GM21723 (cell line): ENCODE data around the gene TAS2R60.

Experiments
- ATAC-seq: cut with Tn5 transposase; IDR thresholded peaks from one replicate; pipeline ENCODE4 v1.9.1; 2021; ENCODE audit warnings: mild to moderate bottlenecking, moderate library complexity; ENCODE audit not compliant: unreplicated experiment

Gene TAS2R60

DNA sequence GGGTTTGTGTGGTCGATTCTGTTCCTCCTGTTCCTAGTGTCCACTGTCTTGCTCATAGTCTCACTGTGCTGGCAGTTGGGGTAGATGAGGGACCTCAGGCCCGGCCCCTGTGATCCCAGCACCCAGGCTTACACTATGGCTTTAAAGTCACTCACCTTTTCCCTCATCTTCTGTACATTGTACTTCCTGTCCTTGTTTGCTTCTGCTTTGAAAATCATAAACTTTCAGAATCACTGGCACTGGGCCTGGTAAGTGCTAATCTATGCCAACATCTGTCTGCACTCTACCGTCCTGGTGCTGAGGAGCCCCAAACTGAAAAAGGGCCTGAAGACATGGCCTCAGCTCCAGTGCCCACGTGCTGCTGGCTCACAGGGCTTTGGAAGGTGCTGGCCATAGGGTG, 5.7 kb upstream of the TAS2R60 start:
- no peak for ATAC-seq

DNA sequence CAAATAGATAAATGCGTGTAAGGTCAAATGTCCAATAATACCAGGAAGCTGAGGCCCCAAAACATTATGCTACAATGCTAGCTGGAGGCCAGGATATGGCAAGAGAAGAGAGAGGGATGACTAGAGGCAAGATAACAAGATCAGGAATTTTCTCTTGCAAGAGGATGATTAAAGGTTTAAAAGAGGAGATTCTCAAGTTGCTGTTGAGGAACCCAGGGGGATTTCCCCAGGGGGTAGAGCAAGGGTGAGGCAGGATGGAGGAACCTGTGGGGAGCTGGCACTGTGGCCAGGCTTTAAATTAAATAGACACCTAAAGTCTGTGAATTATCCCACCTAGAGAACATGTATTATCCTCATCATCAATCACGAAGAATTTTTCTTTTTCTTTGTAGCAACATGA, 3.4 kb upstream of the TAS2R60 start:
- ATAC-seq, result no peak

DNA sequence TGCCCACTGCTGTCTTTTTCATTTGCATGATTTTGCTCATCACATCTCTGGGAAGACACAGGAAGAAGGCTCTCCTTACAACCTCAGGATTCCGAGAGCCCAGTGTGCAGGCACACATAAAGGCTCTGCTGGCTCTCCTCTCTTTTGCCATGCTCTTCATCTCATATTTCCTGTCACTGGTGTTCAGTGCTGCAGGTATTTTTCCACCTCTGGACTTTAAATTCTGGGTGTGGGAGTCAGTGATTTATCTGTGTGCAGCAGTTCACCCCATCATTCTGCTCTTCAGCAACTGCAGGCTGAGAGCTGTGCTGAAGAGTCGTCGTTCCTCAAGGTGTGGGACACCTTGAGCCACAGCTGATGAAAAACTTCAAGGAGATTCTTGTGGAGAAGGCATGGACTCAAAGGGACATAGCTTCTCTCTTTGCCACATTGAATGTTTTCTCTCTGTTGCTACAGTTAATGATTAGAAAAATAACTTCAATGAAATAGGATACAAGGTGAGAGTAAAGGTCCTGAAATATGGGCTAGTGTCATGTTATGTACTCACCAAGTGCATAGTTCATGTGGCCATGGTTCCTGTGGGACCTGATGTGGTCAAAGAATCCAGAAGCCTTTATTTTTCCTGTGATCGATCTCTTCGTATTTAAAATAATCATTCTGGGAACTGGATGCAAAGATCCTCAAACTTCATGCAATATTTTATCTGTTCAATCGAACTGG, 970 bp downstream of the TAS2R60 start:
- no peak for ATAC-seq

DNA sequence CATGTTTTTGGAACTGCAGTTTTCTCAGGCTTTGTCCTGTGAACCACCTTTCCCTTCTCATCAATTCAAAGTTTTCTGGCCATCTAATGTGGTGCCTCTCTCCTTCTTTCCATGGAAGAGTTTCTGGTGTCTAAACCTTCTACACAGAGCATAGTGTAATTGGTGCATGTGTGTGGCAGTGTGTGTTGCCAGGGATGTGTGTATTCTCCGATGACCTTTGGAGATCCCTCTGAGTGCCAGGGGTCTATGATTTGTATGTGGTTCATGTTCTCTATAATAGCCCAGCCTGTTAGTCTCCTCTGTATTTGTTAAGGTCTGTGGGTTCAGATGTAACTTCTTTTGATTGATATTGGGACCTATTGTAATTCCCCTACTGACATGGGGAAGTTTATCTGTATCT, 1.5 kb downstream of the TAS2R60 start:
- ATAC-seq, result no peak

DNA sequence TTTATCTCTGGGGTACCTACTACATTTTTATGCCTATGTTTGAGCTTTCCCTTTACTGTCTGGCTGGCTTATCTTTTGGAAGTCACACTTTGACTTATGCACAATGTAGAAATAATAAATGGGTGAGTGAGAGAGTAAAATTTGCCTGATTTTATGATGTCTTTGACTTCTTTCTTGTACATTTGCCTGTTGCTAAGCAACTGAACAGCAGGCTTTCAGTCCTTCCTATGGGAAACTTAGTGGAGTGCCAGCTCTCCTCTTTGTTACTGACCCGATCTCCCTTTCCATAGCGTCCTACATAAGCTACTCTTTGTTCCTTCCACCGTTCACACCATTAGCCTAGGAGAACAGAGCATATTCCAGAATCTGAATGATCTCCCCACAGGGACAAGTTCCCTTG, 4.2 kb downstream of the TAS2R60 start:
- no peak for ATAC-seq

DNA sequence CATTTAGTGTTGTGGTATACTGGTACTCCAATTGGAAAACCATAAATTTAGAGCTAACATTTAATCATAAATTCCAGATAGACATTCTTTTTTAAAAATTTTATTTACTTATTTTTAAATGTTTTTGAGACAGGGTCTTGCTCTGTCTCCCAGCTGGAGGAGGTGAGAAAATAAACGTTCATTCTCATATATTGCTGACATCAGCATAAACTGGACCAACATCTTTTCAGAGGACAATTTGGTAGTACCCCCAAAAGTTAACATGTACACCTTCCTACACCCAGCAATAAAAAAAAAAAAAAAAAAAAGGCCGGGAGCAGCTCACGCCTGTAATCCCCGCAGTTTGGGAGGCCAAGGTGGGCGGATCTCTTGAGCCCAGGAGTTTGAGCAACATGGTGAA, 5.2 kb downstream of the TAS2R60 start:
- no peak for ATAC-seq

DNA sequence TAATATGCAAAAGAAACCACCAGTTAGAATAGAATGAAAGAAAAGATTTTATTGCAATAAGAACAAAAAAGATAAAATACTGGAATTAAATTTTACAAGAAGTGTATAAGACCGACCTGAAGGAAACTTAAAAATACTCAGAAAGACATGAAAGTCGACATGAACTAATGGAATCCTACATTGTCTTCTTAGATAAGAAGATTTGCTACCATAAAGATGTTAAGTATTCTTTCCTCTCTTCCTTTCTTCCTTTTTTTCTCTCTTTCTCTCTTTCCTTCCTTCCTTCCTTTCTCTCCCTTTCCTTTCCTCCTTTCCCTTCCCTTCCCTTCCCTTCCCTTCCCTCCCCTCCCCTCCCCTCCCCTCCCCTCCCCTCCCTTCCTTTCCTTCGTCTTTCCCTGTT, 6.5 kb downstream of the TAS2R60 start:
- no peak for ATAC-seq

DNA sequence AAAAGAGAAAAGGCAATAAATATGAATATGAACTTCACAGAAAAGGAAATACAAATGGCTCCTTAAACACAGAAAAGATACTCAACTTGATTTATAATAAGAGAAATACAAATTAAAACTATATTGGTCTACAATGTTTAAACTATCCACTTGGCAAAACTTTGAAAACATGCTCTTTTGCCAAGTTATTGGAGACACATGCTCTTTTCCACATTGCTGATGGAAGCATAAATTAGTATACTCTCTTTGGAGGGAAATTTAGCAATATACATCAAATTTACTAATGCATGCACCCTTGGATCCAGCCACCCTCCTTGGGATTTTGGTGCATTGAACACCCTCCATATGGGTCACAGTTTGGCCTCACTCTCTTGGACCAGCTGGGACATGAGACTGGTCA, 7.9 kb downstream of the TAS2R60 start:
- ATAC-seq, result no peak

DNA sequence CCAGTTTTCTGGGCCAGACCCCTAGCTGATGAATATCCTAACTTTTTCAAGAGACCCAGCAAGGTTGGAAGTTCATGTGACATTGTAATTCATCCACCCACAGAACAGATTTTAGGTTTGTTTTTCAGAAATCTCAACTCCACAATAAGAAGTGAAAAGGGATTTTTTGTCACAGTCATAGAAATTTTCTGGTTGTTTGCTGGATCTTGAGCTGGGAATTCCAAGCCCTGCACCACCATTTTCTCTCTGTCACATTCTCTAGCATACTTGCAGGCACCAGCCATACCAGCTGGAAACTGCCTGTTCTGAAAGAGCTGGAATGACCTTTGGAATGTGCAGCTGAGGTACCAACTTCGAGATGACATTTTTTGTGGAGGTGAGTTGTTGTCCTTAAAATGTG, 8.5 kb downstream of the TAS2R60 start:
- no peak for ATAC-seq

DNA sequence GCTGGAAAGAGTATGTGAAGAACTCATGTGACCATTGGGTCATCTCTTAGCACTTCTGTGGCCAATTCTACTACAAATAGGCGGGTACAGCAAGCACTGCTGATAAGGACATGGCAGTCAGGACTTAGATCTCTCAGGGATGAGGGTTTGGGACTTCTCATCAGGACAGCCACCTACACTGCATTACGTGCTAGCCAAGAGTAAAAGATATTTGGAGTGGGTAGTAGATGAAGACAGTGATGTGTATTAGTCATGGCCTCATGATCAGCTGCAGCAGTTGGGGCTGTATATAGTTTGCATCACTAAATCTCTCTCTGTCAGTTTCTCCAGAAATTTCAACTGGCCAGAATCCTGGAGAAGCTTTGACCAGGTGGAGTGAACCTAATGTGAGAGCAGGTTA, 9.2 kb downstream of the TAS2R60 start:
- no peak for ATAC-seq

DNA sequence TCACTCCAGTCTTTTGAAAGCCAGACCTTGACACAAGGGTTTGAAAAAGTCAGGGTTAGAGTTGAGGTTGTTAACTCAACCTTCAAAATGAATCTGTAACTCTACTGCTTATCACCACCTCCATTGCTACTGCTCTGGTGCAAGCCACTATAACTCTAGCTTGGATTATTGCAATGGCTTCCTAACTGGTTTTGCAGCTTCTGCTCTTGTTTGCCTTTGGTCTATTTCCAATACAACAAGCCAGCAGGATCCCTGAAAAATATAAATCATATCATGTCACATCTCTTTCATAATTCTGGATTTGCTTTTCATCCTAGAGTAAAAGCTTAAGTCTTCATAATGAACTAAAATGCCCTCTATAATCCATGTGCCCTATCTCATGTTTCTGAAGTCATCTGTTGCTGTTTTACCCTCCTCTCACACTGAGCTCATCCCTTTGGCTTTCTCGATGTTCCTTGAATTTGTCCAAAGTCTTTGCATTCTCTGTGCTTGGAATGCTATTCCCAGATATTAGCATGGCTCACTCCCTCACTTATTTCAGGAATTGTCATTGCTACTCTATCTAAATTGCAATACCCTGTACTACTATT, 10.9 kb downstream of the TAS2R60 start:
- ATAC-seq, result no peak

DNA sequence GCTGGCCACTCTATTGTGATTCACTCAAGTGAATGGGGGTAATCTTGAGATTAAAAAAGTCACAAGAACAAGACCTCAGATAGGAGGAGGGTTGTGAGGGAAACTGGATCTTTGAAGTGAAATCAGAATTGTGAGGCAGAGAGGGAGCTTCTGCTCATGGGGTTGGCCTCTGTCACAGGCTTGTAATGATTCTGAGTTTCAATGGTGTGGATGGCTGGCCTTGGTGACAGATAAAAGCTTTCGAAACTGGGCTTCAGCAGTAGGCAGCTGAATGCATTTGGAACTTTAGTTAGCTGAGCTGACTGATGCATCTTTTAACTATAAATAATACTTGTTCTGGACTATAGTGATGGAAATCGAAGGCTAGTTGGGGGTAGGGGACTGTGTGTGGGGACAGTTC, 12.2 kb downstream of the TAS2R60 start:
- ATAC-seq, result no peak

DNA sequence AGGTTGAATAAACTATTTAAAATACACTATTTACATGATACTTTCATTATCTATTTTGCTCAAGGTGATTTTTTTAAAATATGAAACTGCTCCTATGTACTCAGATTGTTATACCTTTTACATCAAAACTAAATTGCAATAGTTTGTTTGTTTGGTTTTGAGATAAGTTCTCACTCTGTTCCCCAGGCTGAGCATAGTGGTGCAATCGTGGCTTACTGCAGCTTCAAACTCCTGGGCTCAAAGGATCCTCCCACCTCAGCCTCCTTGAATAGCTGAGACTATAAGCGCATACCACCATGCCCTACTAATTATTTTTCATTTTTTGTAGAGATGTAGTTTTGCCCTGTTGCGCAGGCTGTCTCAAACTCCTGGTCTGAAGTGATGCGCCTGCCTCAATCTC, 12.7 kb downstream of the TAS2R60 start:
- no peak for ATAC-seq

DNA sequence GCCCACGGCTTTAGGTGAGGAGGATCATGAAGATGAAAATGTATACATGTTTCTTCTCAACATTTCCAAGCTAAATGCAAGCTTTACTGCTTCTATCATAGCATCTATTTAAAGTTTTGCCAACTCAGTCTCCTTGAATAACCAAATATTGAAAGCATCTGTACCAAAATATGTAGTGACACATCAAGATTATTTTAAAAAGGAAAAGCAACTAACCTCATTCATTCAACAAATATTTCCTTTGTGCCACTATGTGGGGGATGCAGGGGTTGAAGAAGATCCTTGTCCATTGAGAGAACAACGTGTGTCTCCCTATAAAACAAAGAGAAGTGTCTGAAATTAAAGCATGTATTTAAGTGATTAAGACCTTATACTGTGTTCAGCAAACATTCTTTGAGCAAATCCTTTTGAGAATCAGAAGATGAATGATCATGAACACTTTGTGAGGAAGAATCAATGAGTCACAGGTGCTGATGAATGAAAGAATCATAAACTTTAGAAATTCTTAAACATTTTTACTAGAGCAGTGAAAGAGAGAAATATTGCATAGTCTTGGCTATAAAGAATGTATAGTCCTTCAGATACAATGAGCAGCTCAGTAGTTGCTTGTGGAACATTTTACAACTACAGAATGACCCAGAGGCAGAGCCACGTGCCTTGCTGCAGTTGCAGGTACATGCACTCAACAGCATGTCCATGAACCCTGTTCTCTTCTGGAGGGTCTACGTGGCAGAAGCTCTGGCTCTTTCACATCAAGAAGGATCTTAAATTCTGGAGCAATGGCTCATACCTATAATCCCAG, 13.9 kb downstream of the TAS2R60 start:
- ATAC-seq, result no peak

DNA sequence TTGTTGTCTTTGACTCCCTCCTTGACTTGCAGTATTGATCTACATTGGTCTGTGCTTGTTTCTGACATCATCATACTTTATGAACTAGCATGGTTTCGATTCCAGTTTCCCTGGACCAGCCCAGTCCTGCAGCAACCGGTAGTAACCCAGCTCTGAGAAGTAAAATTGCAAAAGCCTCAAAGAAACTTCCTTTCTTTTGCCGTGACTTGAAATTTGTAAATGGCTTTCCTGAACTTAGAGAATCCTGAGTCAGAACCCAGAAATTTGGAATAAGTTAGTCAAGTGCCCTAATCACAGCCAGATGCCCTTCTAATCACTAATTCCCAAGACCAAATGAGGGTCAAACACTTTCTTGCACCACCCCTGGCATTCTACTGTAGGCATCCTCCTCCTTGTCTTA, 15.0 kb downstream of the TAS2R60 start:
- ATAC-seq, result no peak

DNA sequence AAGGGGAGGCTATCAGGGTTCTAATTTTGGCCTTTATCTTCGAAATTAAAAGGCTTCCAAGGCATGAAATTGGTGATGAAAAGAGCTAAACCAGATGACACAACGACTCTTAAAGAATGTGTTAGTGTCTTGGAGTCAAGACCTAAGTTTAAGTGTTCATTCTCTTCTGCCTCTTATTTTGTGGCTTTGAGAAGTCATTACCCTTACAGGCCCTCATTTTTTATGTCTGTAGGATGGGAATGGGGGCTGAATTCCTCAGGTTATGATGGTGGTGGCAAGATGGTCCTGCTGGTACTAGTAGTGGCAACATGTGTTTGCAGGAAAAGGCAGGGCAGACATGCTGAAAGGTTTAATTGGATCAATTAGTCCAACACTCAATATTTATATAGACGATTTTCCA, 15.4 kb downstream of the TAS2R60 start:
- ATAC-seq, result no peak

DNA sequence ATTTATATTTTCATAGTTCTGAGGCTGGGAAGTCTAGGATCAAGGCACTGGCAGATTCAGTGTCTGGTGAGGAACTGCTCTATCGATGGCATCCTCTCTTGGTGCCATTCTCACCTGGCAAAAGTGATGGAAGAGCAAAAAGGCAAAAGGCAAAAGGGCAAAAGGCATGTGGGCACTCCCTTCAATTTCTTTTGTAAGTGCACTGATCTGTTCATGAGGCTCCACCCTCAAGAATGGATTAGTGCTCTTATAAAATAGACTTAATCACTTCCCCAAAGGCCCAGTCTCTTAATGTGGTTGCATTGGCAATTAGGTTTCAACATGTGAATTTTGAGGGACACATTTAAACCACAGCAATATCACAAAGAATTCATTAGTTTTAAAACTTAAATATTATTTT, 16.1 kb downstream of the TAS2R60 start:
- no peak for ATAC-seq

DNA sequence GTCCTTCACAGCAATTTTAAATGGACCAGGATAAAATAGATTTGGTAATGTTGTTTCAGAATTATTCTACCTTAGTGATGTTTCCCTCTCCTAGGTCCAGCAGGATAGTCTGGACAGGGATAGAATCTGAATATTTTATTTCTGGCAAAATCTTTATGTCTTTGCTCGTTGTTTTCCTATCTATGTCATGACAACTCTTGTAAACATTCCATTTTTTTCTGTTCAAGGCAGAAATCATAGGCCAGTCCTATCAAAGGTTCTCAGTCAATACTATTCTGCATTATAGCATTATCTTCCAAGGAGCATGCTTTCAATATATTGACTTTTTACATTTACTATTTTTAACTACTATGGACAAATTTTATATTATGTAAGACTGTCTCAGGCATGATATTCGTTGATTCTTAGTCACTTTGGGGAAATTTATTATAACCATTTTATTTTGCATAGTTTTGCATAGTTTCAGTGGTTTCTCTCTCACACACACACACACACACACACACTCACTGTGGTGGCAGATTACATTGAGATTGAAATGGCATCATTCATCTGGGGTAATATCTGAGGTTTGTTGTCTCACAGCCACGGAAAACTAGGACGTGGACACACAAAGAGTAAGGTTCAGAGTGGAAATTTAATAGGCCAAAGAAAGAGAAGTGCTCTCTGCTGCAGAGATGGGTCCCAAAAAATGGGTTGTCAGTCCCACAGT, 17.2 kb downstream of the TAS2R60 start:
- no peak for ATAC-seq

DNA sequence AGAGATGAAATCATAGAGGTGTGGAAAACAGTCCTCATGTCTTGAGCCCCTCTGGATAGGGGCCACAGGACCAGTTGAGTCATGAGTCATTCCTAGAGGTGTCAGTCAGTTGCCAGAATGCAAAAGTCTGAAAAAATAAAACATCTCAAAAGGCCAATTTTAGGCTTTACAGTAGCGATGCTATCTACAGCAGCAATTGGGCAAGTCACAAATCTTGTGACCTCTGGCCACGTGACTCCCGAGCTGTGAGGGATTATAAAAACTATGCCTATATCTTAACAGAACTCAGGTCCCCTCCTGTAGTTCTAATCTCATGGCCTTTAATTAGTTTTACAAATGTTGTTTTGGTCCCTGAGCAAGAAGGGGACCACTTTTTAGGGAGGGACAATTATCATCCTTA, 18.8 kb downstream of the TAS2R60 start:
- no peak for ATAC-seq

DNA sequence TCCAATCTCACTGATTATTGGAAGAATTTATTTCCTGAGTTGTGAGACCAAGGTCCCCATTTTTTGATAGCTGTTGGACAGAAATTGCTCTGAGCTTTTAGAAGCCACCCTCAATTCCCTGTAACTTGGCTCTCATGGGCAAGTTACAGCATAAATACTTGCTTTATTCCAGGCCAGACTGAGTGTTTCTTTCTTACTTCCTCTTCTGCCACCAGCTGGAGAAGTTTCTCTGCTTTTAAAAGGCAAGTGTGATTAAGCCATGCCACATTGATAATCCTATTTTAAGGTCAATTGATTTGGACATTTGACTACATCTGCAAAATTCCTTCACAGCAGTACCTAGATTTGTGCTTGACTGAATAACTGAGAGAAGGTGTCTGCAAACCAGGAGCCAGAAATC, 20.3 kb downstream of the TAS2R60 start:
- ATAC-seq, result no peak

DNA sequence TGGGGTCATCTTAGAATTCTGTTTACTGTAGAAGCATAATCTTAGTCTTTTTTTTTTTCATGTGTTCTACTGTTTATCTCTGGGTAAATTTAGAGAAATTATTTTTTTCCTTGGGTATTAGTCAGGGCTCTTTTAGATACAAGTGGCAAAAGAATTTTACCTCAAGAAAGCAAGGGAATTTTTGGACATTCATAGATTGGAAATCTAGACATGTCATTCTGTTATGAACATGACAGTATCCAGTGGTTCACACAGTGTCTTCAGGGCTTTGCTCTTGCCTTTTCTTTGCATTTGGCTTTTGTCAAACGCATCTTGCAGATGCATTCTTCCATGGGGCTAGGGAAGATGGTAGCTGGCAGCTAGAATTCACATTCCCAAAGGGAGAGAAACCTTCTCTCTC, 20.7 kb downstream of the TAS2R60 start:
- no peak for ATAC-seq

DNA sequence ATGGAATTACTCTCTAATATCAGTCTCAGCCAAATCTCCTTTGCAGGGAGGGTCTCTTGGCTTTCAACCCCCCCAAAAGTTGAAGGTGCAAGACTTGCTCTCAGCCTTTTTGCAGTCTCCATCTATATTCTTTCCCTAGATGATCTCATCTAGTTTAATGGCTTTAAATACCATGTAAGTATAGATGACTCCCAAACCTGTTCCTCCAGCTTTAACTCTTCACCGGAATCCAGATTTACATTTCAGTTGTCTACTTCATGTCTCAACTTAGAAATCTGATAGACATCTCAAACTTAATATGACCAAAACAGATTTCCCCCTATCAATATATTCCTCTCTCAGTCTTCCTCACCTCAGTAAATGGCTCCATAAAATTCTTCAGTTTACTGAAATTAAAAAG, 24.5 kb downstream of the TAS2R60 start:
- ATAC-seq, result no peak
